ENCODE results near the gene LRP1B.

Gene LRP1B

DNA sequence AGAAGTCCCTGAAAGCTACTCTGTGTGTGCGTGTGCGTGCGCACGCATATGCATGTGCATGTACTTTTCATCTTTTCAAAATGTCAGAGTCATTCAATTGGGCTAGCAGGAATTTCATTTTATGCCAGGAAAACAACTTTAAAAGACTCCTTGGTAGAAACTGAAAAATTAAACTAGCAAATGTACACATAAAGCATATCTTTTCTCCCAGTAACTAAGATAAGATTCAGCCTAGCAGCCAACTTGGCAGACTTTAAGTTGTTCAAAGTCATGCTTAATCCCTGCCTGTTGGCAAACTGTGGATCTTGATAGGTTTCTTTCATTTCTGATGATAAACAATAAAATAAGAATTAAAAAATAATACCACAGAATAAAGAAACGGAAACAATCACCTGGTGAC lies 1129.1 kb downstream of the LRP1B start:
- TF ChIP-seq, protein P1, sequence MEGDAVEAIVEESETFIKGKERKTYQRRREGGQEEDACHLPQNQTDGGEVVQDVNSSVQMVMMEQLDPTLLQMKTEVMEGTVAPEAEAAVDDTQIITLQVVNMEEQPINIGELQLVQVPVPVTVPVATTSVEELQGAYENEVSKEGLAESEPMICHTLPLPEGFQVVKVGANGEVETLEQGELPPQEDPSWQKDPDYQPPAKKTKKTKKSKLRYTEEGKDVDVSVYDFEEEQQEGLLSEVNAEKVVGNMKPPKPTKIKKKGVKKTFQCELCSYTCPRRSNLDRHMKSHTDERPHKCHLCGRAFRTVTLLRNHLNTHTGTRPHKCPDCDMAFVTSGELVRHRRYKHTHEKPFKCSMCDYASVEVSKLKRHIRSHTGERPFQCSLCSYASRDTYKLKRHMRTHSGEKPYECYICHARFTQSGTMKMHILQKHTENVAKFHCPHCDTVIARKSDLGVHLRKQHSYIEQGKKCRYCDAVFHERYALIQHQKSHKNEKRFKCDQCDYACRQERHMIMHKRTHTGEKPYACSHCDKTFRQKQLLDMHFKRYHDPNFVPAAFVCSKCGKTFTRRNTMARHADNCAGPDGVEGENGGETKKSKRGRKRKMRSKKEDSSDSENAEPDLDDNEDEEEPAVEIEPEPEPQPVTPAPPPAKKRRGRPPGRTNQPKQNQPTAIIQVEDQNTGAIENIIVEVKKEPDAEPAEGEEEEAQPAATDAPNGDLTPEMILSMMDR (IDR thresholded peaks at IDR 0.05; ENCODE audit: insufficient read depth, low read depth, low read length, missing control alignments) = no peak
- no peak for DNase-seq (ENCODE audit: low read depth)
- H3K4me3 ChIP-seq (ENCODE audit: low read length) = no peak overlapping the region

GRCh38 chr2:140998577-140998976 lies 1132.2 kb downstream of the LRP1B start:
- DNase-seq (ENCODE audit: low read depth) = no peak
- TF ChIP-seq, protein P1 (IDR thresholded peaks at IDR 0.05; ENCODE audit: insufficient read depth, low read depth, low read length, missing control alignments) = no peak

GRCh38 chr2:140998017-140998416 lies 1132.8 kb downstream of the LRP1B start:
- DNase-seq (ENCODE audit: low read depth) = no peak
- TF ChIP-seq, protein P1 (IDR thresholded peaks at IDR 0.05; ENCODE audit: insufficient read depth, low read depth, low read length, missing control alignments) = no peak
- no peak overlapping the region for H3K4me3 ChIP-seq (ENCODE audit: low read length)

More at GRCh38 chr2:140998577-140998976, 1132.2 kb downstream of the LRP1B start:
- H3K4me3 ChIP-seq (ENCODE audit: low read length) = no peak overlapping the region

GRCh38 chr2:140994856-140995255 lies 1136.0 kb downstream of the LRP1B start:
- TF ChIP-seq, protein P1 (IDR thresholded peaks at IDR 0.05; ENCODE audit: insufficient read depth, low read depth, low read length, missing control alignments) = no peak
- DNase-seq (ENCODE audit: low read depth) = peak; percentile 13
- no peak overlapping the region for H3K4me3 ChIP-seq (ENCODE audit: low read length)

DNA sequence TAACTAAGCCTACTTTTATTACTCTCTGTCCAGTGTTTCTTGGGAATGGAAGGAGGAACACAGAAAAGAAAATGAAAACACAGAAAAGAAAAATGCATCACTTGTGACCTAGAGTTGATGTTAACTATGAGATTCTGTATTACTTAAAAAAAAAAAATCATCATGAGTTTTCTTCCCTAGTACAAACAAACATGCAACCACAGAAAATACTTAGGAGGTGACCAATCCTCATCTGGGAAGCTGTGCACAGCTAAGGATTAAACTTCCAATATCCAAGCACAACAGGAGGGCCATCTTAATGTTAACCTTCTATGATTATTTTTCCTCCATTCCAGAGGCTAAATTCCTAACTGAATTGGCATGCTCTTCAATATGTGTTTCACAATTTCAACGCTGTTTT lies 1140.4 kb downstream of the LRP1B start:
- DNase-seq (ENCODE audit: low read depth) = peak; percentile 23
- no peak overlapping the region for H3K4me3 ChIP-seq (ENCODE audit: low read length)
- TF ChIP-seq, protein P1 (IDR thresholded peaks at IDR 0.05; ENCODE audit: insufficient read depth, low read depth, low read length, missing control alignments) = no peak

GRCh38 chr2:140988597-140988996 lies 1142.2 kb downstream of the LRP1B start:
- DNase-seq (ENCODE audit: low read depth) = peak; percentile 5

DNA sequence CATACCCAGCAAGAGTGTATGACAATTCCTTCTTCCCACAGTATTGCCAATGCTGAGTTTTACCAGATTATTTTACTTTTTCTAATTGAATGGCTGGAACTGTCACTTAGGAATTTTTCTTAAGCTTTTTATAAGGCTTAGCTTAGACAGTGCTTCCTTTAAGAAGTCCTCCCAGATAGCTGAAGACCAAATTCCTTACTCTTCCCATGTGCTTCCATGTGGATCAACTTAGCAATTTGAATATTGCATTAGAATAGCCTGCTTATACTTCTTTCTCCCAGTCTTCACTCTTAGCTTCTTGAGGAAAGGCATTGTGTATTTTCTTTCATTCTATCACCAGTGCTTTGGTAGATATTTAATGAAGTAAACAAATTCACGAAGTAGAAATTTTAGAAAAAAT lies 1144.4 kb downstream of the LRP1B start:
- no peak overlapping the region for H3K4me3 ChIP-seq (ENCODE audit: low read length)
- TF ChIP-seq, protein P1 (IDR thresholded peaks at IDR 0.05; ENCODE audit: insufficient read depth, low read depth, low read length, missing control alignments) = no peak
- DNase-seq (ENCODE audit: low read depth) = no peak

More at GRCh38 chr2:140988597-140988996, 1142.2 kb downstream of the LRP1B start:
- TF ChIP-seq, protein P1 (IDR thresholded peaks at IDR 0.05; ENCODE audit: insufficient read depth, low read depth, low read length, missing control alignments) = no peak
- H3K4me3 ChIP-seq (ENCODE audit: low read length) = no peak overlapping the region
